GM18499 (cell line): ENCODE data around the gene LILRA5.
"Not testable (repeated sequence)": the region's sequence is repeated elsewhere in the genome, so short reads cannot be mapped to it uniquely, and the experiment has no call there.

Experiments used
- ATAC-seq: cut with Tn5 transposase; IDR thresholded peaks from one replicate; pipeline ENCODE4 v1.9.1; 2021; ENCODE audit warnings: moderate number of reproducible peaks; ENCODE audit not compliant: insufficient read depth, unreplicated experiment

The LILRA5 gene

DNA sequence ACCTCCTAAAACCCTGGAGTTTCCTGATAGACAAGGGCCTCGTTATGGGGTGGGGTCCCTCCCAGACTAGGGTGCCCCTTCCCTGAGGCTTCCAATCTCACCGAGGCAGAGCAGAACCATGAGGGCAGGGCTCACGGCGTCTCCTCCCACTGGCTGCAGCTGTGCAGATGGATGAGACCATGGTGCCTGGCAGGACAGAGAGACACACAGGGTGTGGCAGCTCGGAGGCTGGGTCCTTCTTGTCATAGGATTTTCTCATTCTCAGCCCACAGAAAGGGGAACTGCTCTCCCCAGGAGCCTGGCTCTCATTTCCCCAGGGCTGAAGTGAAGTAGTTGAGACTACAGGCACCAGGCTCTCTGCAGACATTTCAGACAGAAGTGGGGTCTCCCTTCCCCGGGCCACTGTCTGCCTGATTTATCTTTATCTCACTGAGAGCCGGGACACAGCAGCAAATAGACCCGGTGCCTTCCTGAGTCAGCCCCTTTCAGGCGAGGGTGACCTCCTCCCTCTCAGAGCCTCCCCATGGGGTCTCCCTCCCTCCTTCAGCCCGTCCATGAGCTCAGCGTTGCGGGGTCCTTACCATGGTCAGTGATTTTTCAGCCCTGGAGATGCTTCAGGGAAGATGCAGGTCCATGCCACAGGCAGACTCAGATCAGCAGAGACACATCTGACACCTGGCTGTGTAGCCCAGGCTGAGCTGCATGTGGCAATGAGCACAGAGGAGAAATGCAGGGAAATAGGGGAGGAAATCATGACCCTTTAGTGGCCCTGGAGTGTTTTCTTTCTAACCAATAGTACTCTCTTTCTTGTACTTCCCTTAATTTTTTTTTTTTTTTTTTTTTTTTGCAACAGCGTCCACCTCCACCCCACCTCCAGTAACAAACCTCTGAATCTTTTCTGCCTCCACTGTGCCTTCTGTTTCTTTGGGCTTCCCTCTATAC is at the start of gene LILRA5:
LILRA5 (minus strand) TSS at position 731 of the 942 bp plus-strand sequence; CDS start at position 584, 147 bp downstream.
- ATAC-seq: no peak

- not testable (repeated sequence) for ATAC-seq
Measured at GRCh38 chr19:54361680-54362422, 48.9 kb upstream of the LILRA5 start.

DNA sequence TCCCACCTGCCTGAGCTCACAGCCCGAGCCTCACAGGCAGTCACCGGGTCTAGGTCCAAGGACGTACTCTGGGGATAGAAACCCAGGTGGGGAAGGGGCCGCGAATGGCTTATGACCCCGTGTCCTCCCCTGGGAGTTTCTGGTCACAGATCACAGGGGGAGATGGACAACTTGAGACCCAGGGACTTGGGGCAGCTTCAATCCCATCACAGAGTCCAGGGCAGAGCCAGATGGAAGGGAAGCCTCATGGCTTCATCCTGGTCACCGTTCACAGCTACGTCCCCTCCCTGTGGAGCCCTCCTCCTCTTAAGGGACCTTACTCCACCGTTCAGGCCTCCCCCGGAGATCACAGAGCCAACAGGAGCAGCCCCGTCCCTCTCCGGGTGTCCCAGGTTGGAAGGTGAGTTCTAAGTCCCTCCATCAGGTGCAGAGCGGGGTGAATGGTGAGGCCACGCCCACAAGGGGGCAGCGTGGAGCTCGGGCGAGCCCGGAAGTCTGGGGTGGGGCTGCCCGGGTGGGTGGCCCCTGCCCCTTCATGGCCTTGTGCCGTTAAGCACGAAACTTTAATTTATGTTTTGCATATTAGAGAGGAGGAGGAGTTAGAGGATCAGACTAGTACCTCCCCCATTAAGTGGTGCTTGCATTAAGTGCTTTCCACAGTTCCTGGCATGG is 46.3 kb upstream of the LILRA5 start:
- not testable (repeated sequence) for ATAC-seq

DNA sequence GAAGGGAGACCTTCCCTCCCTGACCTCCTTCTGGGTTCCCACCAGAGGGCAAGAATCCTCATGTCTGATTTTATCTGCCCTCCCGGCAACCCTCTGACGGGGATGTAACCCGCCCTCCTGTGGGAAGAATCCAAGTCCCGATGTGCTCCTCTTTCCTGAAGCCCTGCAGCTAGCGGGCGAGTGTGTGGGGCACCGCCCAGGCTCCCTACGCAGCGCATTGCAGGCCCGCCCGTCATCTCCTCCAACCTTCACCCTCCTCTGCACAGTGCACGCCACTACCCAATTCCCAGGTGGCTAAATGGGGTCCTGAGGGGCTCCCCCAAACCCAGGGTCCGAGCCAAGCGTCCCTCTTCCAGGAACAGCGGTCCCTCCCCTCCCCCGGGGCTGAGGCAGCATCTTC is 44.4 kb upstream of the LILRA5 start:
- ATAC-seq: no peak

- no peak for ATAC-seq
Measured at GRCh38 chr19:54356444-54357056, 43.6 kb upstream of the LILRA5 start.

GRCh38 chr19:54355675-54356074 is 42.7 kb upstream of the LILRA5 start:
- no peak for ATAC-seq

DNA sequence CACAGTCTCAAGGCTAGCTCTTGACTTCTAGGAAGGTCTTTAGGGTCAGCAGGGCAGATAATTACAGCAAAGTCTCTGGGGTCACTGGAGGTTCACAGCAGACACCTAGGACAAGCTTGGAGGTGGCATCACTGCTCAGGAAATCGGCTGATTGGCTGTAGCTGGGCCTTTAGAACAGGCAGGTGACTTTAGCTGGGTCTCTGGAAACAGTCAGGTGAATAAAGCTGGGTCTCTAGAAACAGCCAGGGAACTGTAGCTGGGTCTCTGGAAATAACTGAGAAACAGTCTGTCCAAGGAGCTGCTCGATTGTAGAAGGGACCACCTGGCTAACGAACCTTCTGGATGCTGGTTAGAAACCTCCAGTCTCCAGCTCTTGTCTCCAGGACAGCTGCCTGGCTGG is 41.8 kb upstream of the LILRA5 start:
- ATAC-seq: no peak

DNA sequence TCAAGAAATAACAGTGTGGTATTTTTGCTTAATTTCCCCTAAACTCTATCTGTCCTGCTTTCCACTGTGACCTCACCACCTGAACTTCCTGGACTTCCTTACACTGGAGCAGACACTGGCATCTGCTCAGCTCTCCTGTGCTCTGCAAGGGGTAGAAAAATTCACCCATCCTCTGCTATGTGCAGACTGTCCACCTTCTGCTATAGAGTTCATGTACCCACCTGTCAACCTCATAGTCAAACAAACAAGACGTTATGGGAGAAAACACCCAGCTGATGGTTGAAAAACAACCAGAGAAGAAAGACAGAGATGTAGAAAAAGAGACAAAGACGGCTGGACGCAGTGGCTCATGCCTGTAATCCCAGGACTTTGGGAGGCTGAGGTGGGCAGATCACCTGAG is 39.6 kb upstream of the LILRA5 start:
- ATAC-seq: no peak

DNA sequence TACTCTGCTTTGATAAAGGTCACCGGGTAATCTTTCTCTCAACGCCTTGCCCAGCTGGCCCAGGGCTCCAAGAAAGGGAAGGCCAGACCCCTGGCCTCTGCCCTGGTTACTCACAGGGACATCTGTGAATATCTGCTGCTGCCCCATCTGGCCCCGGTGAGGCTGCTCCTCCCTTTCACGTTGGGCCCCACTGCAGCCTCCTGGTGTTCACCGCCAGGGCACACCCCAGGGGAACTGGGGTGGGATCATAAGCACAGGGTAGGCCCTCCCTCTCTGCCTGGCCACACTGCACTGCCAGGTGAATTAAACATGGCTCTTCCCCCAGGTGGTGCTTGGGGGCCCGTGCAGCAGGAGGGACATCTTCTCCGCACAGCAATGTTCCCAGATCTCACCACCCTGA is 39.1 kb upstream of the LILRA5 start:
- no peak for ATAC-seq

GRCh38 chr19:54351474-54351873 is 38.5 kb upstream of the LILRA5 start:
- ATAC-seq: no peak

DNA sequence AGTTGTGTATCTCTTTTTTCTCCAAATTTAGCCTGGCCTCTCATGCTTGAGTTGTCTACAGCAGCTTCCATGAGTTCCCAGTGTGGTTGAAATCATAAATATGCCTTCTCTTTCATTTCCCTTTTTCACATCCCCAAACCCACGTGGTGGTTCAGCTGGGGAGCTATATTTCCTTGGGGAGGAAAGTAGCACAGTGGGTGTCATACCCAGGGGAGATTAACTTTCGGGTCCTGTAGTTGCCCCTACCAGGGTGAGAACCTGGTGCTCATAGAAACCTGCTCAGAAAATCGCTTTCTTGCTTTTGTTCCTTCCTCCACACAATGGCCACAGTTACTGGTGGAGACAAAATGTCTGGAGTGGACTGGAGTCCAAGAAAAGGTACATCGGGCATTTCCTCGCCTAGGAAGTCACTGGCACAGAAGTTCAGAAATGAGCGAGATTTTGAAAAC is 33.0 kb upstream of the LILRA5 start:
- no peak for ATAC-seq

- no peak for ATAC-seq
Measured at GRCh38 chr19:54343868-54344267, 30.9 kb upstream of the LILRA5 start.

- no peak for ATAC-seq
Measured at GRCh38 chr19:54341295-54341694, 28.3 kb upstream of the LILRA5 start.

- no peak for ATAC-seq
Measured at GRCh38 chr19:54339646-54340358, 26.8 kb upstream of the LILRA5 start.

GRCh38 chr19:54338521-54338920 is 25.6 kb upstream of the LILRA5 start:
- ATAC-seq: no peak

DNA sequence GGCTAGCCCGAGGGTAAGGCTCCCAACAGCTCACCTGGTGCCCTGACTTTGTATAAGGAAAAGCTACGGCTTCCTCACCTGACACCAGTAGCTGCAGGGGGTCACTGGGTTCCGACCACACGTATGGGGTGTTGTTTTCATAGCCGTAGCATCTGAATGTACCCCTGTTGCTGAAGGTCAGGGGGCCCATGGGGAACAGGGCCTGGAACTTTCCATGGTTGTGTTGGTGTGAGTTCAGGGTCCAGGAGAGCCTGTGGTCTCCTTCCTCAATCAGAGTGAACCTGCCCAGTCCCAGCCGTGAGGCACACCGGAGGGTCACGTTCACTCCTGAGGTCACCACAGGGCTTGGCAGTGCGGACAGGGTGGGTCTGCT is 24.9 kb upstream of the LILRA5 start:
- ATAC-seq: no peak

- no peak for ATAC-seq
Measured at GRCh38 chr19:54336893-54337857, 24.2 kb upstream of the LILRA5 start.

DNA sequence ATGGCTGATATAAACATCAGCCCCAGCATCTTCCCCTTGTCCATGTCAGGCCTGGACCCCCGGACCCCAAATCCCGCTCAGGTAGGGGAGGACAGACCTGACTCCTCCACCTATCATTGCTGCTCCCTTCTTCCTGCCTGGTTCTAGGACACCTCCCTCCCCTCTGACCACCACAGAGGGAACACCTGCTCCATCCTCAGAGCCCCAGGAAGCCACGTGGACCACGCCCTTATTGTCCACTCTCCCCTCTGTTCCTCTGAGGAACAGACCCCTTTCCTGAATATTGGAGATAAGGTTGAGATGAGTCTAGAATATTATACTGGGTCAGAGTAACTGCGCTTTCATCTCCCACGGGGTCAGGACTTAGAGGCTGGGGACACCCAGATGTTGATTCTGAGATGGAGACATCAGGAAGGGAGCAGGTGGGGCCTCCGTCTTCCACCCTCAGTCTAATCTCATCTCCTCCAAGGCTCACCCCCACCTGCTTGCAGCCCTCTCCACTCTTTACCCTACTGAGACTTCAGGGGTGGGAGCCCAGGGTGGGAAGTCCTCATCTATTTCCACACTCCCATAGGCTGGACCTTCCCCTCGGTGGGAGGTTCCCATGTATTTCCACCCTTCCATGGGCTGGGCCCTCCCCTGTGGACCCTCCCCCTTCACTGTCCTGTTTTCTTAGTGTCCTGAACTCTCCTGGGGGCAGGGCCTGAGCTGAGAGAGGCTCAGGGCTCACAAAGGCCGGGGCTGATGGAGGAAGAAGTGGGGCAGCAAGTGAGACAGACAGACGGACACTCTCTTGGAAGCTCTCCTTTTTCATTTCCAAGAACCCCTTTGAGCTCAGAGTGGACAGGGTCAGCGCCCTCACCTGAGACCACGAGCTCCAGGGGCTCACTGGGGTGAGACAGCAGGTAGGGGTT is 23.3 kb upstream of the LILRA5 start:
- no peak for ATAC-seq
